Superior temporal gyrus (tissue), 1 donor: ENCODE measurements around the gene ATP8A2.
"Not testable (repeated sequence)": the region's sequence is repeated elsewhere in the genome, so short reads cannot be mapped to it uniquely, and the experiment has no call there.

ENCODE experiments used
- DNase-seq: peaks from one replicate; pipeline ENCODE4 v3.0.0-alpha.2; 2016; ENCODE audit errors: extremely low spot score

The ATP8A2 gene

GRCh38 chr13:25765266-25765665, 393.5 kb downstream of the ATP8A2 start:
- no peak for DNase-seq

- no peak for DNase-seq
These were observed 394.8 kb downstream of the ATP8A2 start for GRCh38 chr13:25766576-25766975.

GRCh38 chr13:25766991-25767390, 395.2 kb downstream of the ATP8A2 start:
- DNase-seq: no peak

GRCh38 chr13:25768376-25768775, 396.6 kb downstream of the ATP8A2 start:
- no peak for DNase-seq

- no peak for DNase-seq
These were observed 397.1 kb downstream of the ATP8A2 start for GRCh38 chr13:25768838-25769237.

GRCh38 chr13:25770601-25771000, 398.8 kb downstream of the ATP8A2 start:
- no peak for DNase-seq

- DNase-seq: no peak
These were observed 399.4 kb downstream of the ATP8A2 start for GRCh38 chr13:25771202-25771601.

GRCh38 chr13:25771641-25772478, 400.1 kb downstream of the ATP8A2 start:
- DNase-seq: no peak

GRCh38 chr13:25772534-25772933, 400.8 kb downstream of the ATP8A2 start:
- not testable (repeated sequence) for DNase-seq

- not testable (repeated sequence) for DNase-seq
These were observed 402.3 kb downstream of the ATP8A2 start for GRCh38 chr13:25774056-25774455.

- DNase-seq: no peak
These were observed 403.5 kb downstream of the ATP8A2 start for GRCh38 chr13:25775275-25775674.

- no peak for DNase-seq
These were observed 404.2 kb downstream of the ATP8A2 start for GRCh38 chr13:25775986-25776385.

- no peak for DNase-seq
These were observed 404.9 kb downstream of the ATP8A2 start for GRCh38 chr13:25776722-25777121.

- DNase-seq: no peak
These were observed 405.7 kb downstream of the ATP8A2 start for GRCh38 chr13:25777509-25777908.

GRCh38 chr13:25778365-25778764, 406.6 kb downstream of the ATP8A2 start:
- DNase-seq: no peak

GRCh38 chr13:25778808-25779305, 407.1 kb downstream of the ATP8A2 start:
- peak; percentile 29 for DNase-seq

- DNase-seq: no peak
These were observed 411.3 kb downstream of the ATP8A2 start for GRCh38 chr13:25783076-25783475.

- DNase-seq: no peak
These were observed 411.8 kb downstream of the ATP8A2 start for GRCh38 chr13:25783601-25784024.

GRCh38 chr13:25784119-25784518, 412.3 kb downstream of the ATP8A2 start:
- no peak for DNase-seq

GRCh38 chr13:25790137-25790536, 418.4 kb downstream of the ATP8A2 start:
- not testable (repeated sequence) for DNase-seq

GRCh38 chr13:25795277-25795676, 423.5 kb downstream of the ATP8A2 start:
- DNase-seq: no peak

GRCh38 chr13:25796474-25796873, 424.7 kb downstream of the ATP8A2 start:
- DNase-seq: no peak

- no peak for DNase-seq
These were observed 427.2 kb downstream of the ATP8A2 start for GRCh38 chr13:25798998-25799397.
